ENCODE data around the gene ACKR3. TPM values are rescaled to one million over a fixed set of nuclear protein-coding genes. Genes with fewer than 3 reads are reported as not detected.
A peak's percentile ranks its signal among the peaks of the same experiment; 100 is the strongest.

The ACKR3 gene
- total RNA-seq, 2 donors from 2014 or later = 0.33 TPM; not detected in 1

GRCh38 chr2:236552581-236553363 lies 16.9 kb upstream of the ACKR3 start:
- Mint-ChIP-seq H3K27ac (peak overlapping the region in 1 of 2 donors; percentile 12), H3K27me3 (peaks cover 0 to 3% of the 10 kb centered on the region in 2 donors)

GRCh38 chr2:236553522-236553921 lies 16.1 kb upstream of the ACKR3 start:
- ATAC-seq = peak in 1 of 2 donors; percentile 39
- DNase-seq (ENCODE audit: low spot score) = no peak
- peak overlapping the region; percentile 46 for H3K4me3 Mint-ChIP-seq
- H3K9me3 Mint-ChIP-seq = no peaks in the 10 kb centered on the region
- peak overlapping the region; percentile 7 to 57 for H3K27ac Mint-ChIP-seq
- peaks cover 11% of the 10 kb centered on the region for H3K36me3 Mint-ChIP-seq
- H3K4me1 Mint-ChIP-seq (ENCODE audit: low read depth in 2 of 2) = peaks cover 35 to 71% of the 10 kb centered on the region in 2 donors
- peaks cover 0 to 3% of the 10 kb centered on the region in 2 donors for H3K27me3 Mint-ChIP-seq

More at GRCh38 chr2:236552581-236553363, 16.9 kb upstream of the ACKR3 start:
- H3K36me3 Mint-ChIP-seq = peaks cover 11% of the 10 kb centered on the region
- H3K4me3 Mint-ChIP-seq = peak overlapping the region; percentile 47
- no peak for DNase-seq (ENCODE audit: low spot score)
- ATAC-seq = no peak
- H3K9me3 Mint-ChIP-seq = no peaks in the 10 kb centered on the region
- peaks cover 41 to 78% of the 10 kb centered on the region in 2 donors for H3K4me1 Mint-ChIP-seq (ENCODE audit: low read depth in 2 of 2)

- Mint-ChIP-seq H3K36me3 (peaks cover 11% of the 10 kb centered on the region), H3K4me1 (ENCODE audit: low read depth in 2 of 2) (peaks cover 34 to 69% of the 10 kb centered on the region in 2 donors), H3K4me3 (peak overlapping the region; percentile 14), H3K9me3 (no peaks in the 10 kb centered on the region), H3K27ac (peak overlapping the region in 1 of 2 donors; percentile 57), H3K27me3 (peaks cover 0 to 3% of the 10 kb centered on the region in 2 donors)
- ATAC-seq (no peak), DNase-seq (ENCODE audit: low spot score) (no peak)
Observed at GRCh38 chr2:236554629-236555282, 14.9 kb upstream of the ACKR3 start.

- ATAC-seq (no peak), DNase-seq (ENCODE audit: low spot score) (no peak)
- H3K27ac Mint-ChIP-seq = peak overlapping the region; percentile 57 to 65
- H3K36me3 Mint-ChIP-seq = peaks cover 11% of the 10 kb centered on the region
- H3K9me3 Mint-ChIP-seq = no peaks in the 10 kb centered on the region
- H3K4me3 Mint-ChIP-seq = peak overlapping the region; percentile 14
- H3K4me1 Mint-ChIP-seq (ENCODE audit: low read depth in 2 of 2) = peaks cover 28 to 67% of the 10 kb centered on the region in 2 donors
- H3K27me3 Mint-ChIP-seq = peaks cover 0 to 3% of the 10 kb centered on the region in 2 donors
Observed at GRCh38 chr2:236555481-236555880, 14.1 kb upstream of the ACKR3 start.

GRCh38 chr2:236557306-236558030 lies 12.2 kb upstream of the ACKR3 start:
- ATAC-seq (no peak), DNase-seq (ENCODE audit: low spot score) (no peak)
- peaks cover 0 to 3% of the 10 kb centered on the region in 2 donors for H3K27me3 Mint-ChIP-seq
- peaks cover 19 to 53% of the 10 kb centered on the region in 2 donors for H3K4me1 Mint-ChIP-seq (ENCODE audit: low read depth in 2 of 2)
- H3K4me3 Mint-ChIP-seq = no peak overlapping the region
- H3K36me3 Mint-ChIP-seq = peaks cover 11% of the 10 kb centered on the region
- no peaks in the 10 kb centered on the region for H3K9me3 Mint-ChIP-seq
- no peak overlapping the region for H3K27ac Mint-ChIP-seq

GRCh38 chr2:236558036-236558435 lies 11.6 kb upstream of the ACKR3 start:
- Mint-ChIP-seq H3K4me1 (ENCODE audit: low read depth in 2 of 2) (peaks cover 17 to 48% of the 10 kb centered on the region in 2 donors), H3K4me3 (no peak overlapping the region), H3K9me3 (no peaks in the 10 kb centered on the region), H3K36me3 (peaks cover 11% of the 10 kb centered on the region), H3K27me3 (peaks cover 0 to 3% of the 10 kb centered on the region in 2 donors), H3K27ac (no peak overlapping the region)
- ATAC-seq = no peak
- no peak for DNase-seq (ENCODE audit: low spot score)

GRCh38 chr2:236558993-236559978 lies 10.3 kb upstream of the ACKR3 start:
- DNase-seq (ENCODE audit: low spot score) (no peak), ATAC-seq (no peak)
- Mint-ChIP-seq H3K4me1 (ENCODE audit: low read depth in 2 of 2) (peaks cover 17 to 37% of the 10 kb centered on the region in 2 donors), H3K9me3 (no peaks in the 10 kb centered on the region), H3K4me3 (peak overlapping the region; percentile 64), H3K27ac (peak overlapping the region in 1 of 2 donors; percentile 31), H3K36me3 (peaks cover 5% of the 10 kb centered on the region), H3K27me3 (peaks cover 0 to 3% of the 10 kb centered on the region in 2 donors)

- DNase-seq (ENCODE audit: low spot score) = no peak
- no peak for ATAC-seq
- no peaks in the 10 kb centered on the region for H3K27me3 Mint-ChIP-seq
- H3K4me1 Mint-ChIP-seq (ENCODE audit: low read depth in 2 of 2) = peaks cover 6 to 29% of the 10 kb centered on the region in 2 donors
- H3K27ac Mint-ChIP-seq = no peak overlapping the region
- no peaks in the 10 kb centered on the region for H3K36me3 Mint-ChIP-seq
- no peaks in the 10 kb centered on the region for H3K9me3 Mint-ChIP-seq
- H3K4me3 Mint-ChIP-seq = no peak overlapping the region
Observed at GRCh38 chr2:236561874-236562273, 7.8 kb upstream of the ACKR3 start.

- Mint-ChIP-seq H3K4me1 (ENCODE audit: low read depth in 2 of 2) (peaks cover 6 to 26% of the 10 kb centered on the region in 2 donors), H3K36me3 (no peaks in the 10 kb centered on the region), H3K27ac (no peak overlapping the region), H3K27me3 (no peaks in the 10 kb centered on the region), H3K9me3 (no peaks in the 10 kb centered on the region), H3K4me3 (no peak overlapping the region)
- DNase-seq (ENCODE audit: low spot score) (no peak), ATAC-seq (no peak)
Observed at GRCh38 chr2:236562434-236562833, 7.2 kb upstream of the ACKR3 start.

GRCh38 chr2:236563953-236564352 lies 5.7 kb upstream of the ACKR3 start:
- ATAC-seq (no peak), DNase-seq (ENCODE audit: low spot score) (no peak)
- no peaks in the 10 kb centered on the region for H3K9me3 Mint-ChIP-seq
- peaks cover 15 to 32% of the 10 kb centered on the region in 2 donors for H3K4me1 Mint-ChIP-seq (ENCODE audit: low read depth in 2 of 2)
- H3K36me3 Mint-ChIP-seq = no peaks in the 10 kb centered on the region
- no peak overlapping the region for H3K4me3 Mint-ChIP-seq
- H3K27me3 Mint-ChIP-seq = no peaks in the 10 kb centered on the region
- no peak overlapping the region for H3K27ac Mint-ChIP-seq

- no peak overlapping the region for H3K27ac Mint-ChIP-seq
- H3K36me3 Mint-ChIP-seq = no peaks in the 10 kb centered on the region
- no peaks in the 10 kb centered on the region for H3K27me3 Mint-ChIP-seq
- DNase-seq (ENCODE audit: low spot score) (no peak), ATAC-seq (no peak)
- no peaks in the 10 kb centered on the region for H3K9me3 Mint-ChIP-seq
- H3K4me3 Mint-ChIP-seq = no peak overlapping the region
- H3K4me1 Mint-ChIP-seq (ENCODE audit: low read depth in 2 of 2) = peaks cover 17 to 31% of the 10 kb centered on the region in 2 donors
Observed at GRCh38 chr2:236565212-236565611, 4.4 kb upstream of the ACKR3 start.

- Mint-ChIP-seq H3K27ac (no peak overlapping the region), H3K4me1 (ENCODE audit: low read depth in 2 of 2) (peaks cover 20 to 30% of the 10 kb centered on the region in 2 donors), H3K9me3 (no peaks in the 10 kb centered on the region), H3K36me3 (no peaks in the 10 kb centered on the region), H3K4me3 (peak overlapping the region; percentile 59), H3K27me3 (no peaks in the 10 kb centered on the region)
- DNase-seq (ENCODE audit: low spot score) (no peak), ATAC-seq (no peak)
Observed at GRCh38 chr2:236565879-236566402, 3.7 kb upstream of the ACKR3 start.

Measured in natural killer cell treated with Interleukin-12 subunit alpha and Interleukin-12 subunit beta and Interleukin-15 and Interleukin-18, amount 100 ng/mL, for 72 hours (primary cell).